ENCODE measurements around the gene BRDT.

GRCh38 chr1:91928026-91928425 lies 21.2 kb upstream of the BRDT start:
- TF ChIP-seq CTCF (conservative IDR thresholded peaks at IDR 0.05): no peak
- TF ChIP-seq ZFX (IDR thresholded peaks at IDR 0.05): no peak

All from C4-2B (cell line).